GM18870 (cell line): ENCODE data around the gene KRT16.
"Not testable (repeated sequence)": the region's sequence is repeated elsewhere in the genome, so short reads cannot be mapped to it uniquely, and the experiment has no call there.

ENCODE experiments used
- ATAC-seq: cut with Tn5 transposase; IDR thresholded peaks from one replicate; pipeline ENCODE4 v1.9.1; 2021; ENCODE audit warnings: moderate library complexity; ENCODE audit not compliant: unreplicated experiment

KRT16 gene

GRCh38 chr17:41628621-41629255 lies 16.2 kb upstream of the KRT16 start:
- not testable (repeated sequence) for ATAC-seq

- ATAC-seq, result not testable (repeated sequence)
These were observed 15.5 kb upstream of the KRT16 start for GRCh38 chr17:41628073-41628370.

- no peak for ATAC-seq
These were observed 14.9 kb upstream of the KRT16 start for GRCh38 chr17:41627316-41628072.

- not testable (repeated sequence) for ATAC-seq
These were observed 14.3 kb upstream of the KRT16 start for GRCh38 chr17:41626914-41627295.

- not testable (repeated sequence) for ATAC-seq
These were observed 13.7 kb upstream of the KRT16 start for GRCh38 chr17:41626028-41626913.

- ATAC-seq, result no peak
These were observed 13.0 kb upstream of the KRT16 start for GRCh38 chr17:41625602-41626001.

GRCh38 chr17:41624208-41625101 lies 11.9 kb upstream of the KRT16 start, which contains the start of gene KRT17:
Gene KRT17 (minus strand): TSS chr17:41624575. CDS start chr17:41624509, 66 bp downstream.
- ATAC-seq, result no peak

- not testable (repeated sequence) for ATAC-seq
These were observed 10.8 kb upstream of the KRT16 start for GRCh38 chr17:41623184-41623861.

GRCh38 chr17:41622340-41623183 lies 10.0 kb upstream of the KRT16 start:
- ATAC-seq, result not testable (repeated sequence)

GRCh38 chr17:41621916-41622315 lies 9.3 kb upstream of the KRT16 start:
- no peak for ATAC-seq

GRCh38 chr17:41621435-41621817 lies 8.9 kb upstream of the KRT16 start:
- ATAC-seq, result not testable (repeated sequence)

- no peak for ATAC-seq
These were observed 8.2 kb upstream of the KRT16 start for GRCh38 chr17:41620583-41621434.

- ATAC-seq, result not testable (repeated sequence)
These were observed 7.5 kb upstream of the KRT16 start for GRCh38 chr17:41619927-41620582.

- no peak for ATAC-seq
These were observed 6.7 kb upstream of the KRT16 start for GRCh38 chr17:41619036-41619926.

GRCh38 chr17:41618341-41619035 lies 5.9 kb upstream of the KRT16 start:
- no peak for ATAC-seq

GRCh38 chr17:41617698-41618097 lies 5.1 kb upstream of the KRT16 start:
- no peak for ATAC-seq
